PC-3 (cell line): ENCODE results near the gene ZNF396. TPM values are rescaled to one million over a fixed set of nuclear protein-coding genes. Genes with fewer than 3 reads are reported as not detected.

Source experiments
- ATAC-seq: fragments of 200-7000 bp; cut with Tn5 transposase; 2 replicates; pipeline ENCODE4 v1.9.1; 2020; ENCODE audit warnings: mild to moderate bottlenecking, moderate library complexity
- BruUV-seq: library from RNA; stranded (reverse); fragments of 400-500 nt; replicated peaks from 2 replicates; lab custom pipeline; 2021; lab: Mats Ljungman, UMichigan
- CTCF ChIA-PET: fragments of 300-600 bp; sonication (Branson Sonifier 250); formaldehyde crosslinking; loops from one replicate; lab custom pipeline; 2022; ENCODE audit warnings: antibody characterized with exemption; lab: Charles Lee
- POLR2A ChIA-PET: fragments of 300-600 bp; sonication (Branson Sonifier 250); formaldehyde crosslinking; loops from one replicate; lab custom pipeline; 2022; ENCODE audit warnings: antibody characterized with exemption; ENCODE audit not compliant: unreplicated experiment; lab: Charles Lee
- DNase-seq: peaks from one replicate; pipeline ENCODE4 v3.0.0-alpha.2; 2015
- H2AFZ ChIP-seq: fragments of 300-600 bp; sonication (generic); 2 replicates; pipeline ENCODE4 v1.6.0; 2016; ENCODE audit warnings: antibody characterized with exemption, low read length
- H3F3A ChIP-seq: fragments of 300-600 bp; sonication (generic); one replicate; pipeline ENCODE4 v1.6.0; 2017; ENCODE audit warnings: antibody characterized with exemption, low read length, control low read depth, mild to moderate bottlenecking; ENCODE audit not compliant: unreplicated experiment
- H3K27ac ChIP-seq: fragments of 300-600 bp; sonication (generic); 2 replicates; pipeline ENCODE4 v1.5.1; 2016; ENCODE audit warnings: mild to moderate bottlenecking, low read length
- H3K27me3 ChIP-seq: fragments of 300-600 bp; sonication (generic); 2 replicates; pipeline ENCODE4 v1.6.1; 2016; ENCODE audit warnings: low read length, mixed read lengths
- H3K36me3 ChIP-seq: fragments of 300-600 bp; sonication (generic); 2 replicates; pipeline ENCODE4 v1.6.1; 2016; ENCODE audit warnings: low read depth, mixed run types, low read length, mixed read lengths
- H3K4me1 ChIP-seq: fragments of 300-600 bp; sonication (generic); 2 replicates; pipeline ENCODE4 v1.5.1; 2016; ENCODE audit warnings: low read length; ENCODE audit not compliant: insufficient read depth
- H3K4me2 ChIP-seq: fragments of 300-600 bp; sonication (generic); 2 replicates; pipeline ENCODE4 v1.6.0; 2016; ENCODE audit warnings: low read length
- H3K4me3 ChIP-seq: fragments of 300-600 bp; sonication (generic); 2 replicates; pipeline ENCODE4 v1.5.1; 2016; ENCODE audit warnings: mild to moderate bottlenecking, low read length, mixed read lengths
- H3K79me2 ChIP-seq: fragments of 300-600 bp; sonication (generic); 2 replicates; pipeline ENCODE4 v1.6.1; 2017; ENCODE audit warnings: low read length, mixed read lengths
- H3K9ac ChIP-seq: fragments of 300-600 bp; sonication (generic); 2 replicates; pipeline ENCODE4 v1.6.0; 2016; ENCODE audit warnings: mild to moderate bottlenecking, low read length
- H3K9me2 ChIP-seq: fragments of 300-600 bp; sonication (generic); replicated peaks from 2 replicates; pipeline ENCODE4 v1.6.1; 2016; ENCODE audit warnings: mixed run types, low read length, mixed read lengths
- H3K9me3 ChIP-seq: fragments of 300-600 bp; sonication (generic); 2 replicates; pipeline ENCODE4 v1.6.1; 2016; ENCODE audit warnings: low read length, mixed read lengths
- H4K20me1 ChIP-seq: fragments of 300-600 bp; sonication (generic); 2 replicates; pipeline ENCODE4 v1.6.1; 2016; ENCODE audit warnings: low read length, mixed read lengths
- EZH2 ChIP-seq: fragments of 300-600 bp; sonication (generic); IDR thresholded peaks from one replicate; pipeline ENCODE4 v1.6.1; 2017; ENCODE audit warnings: antibody characterized with exemption, mild to moderate bottlenecking, low read length; ENCODE audit not compliant: unreplicated experiment
- EZH2phosphoT487 ChIP-seq: fragments of 300-600 bp; sonication (generic); IDR thresholded peaks from 2 replicates; pipeline ENCODE4 v1.6.1; 2018; ENCODE audit warnings: mild to moderate bottlenecking, antibody characterized with exemption, low read length, borderline replicate concordance
- intact Hi-C: fragments of 100-400 bp; cut with micrococcal nuclease; formaldehyde crosslinking; loops from 2 replicates; pipeline ENCODE4 v1.9.0; 2023
- total RNA-seq: library from RNA; depleted of rRNA; stranded (reverse); fragments of >200 nt; gene quantifications from 2 replicates; pipeline ENCODE4 v1.2.3, GENCODE V29; 2014
- TF ChIP-seq, protein P1 (sequence below): fragments of 300-600 bp; sonication (generic); conservative IDR thresholded peaks from 2 replicates; pipeline ENCODE4 v1.5.1; 2017; ENCODE audit warnings: antibody characterized with exemption, low read depth, mild to moderate bottlenecking, low read length

ZNF396 gene
- total RNA-seq, 1 experiment from 2014 or later = 0.95 TPM

- Histone ChIP-seq H4K20me1 (no peaks in the 10 kb centered on the region), H3K36me3 (no peaks in the 10 kb centered on the region), H2AFZ (no peak overlapping the region), H3K9me3 (no peaks in the 10 kb centered on the region), H3K79me2 (no peaks in the 10 kb centered on the region), H3K4me1 (no peaks in the 10 kb centered on the region), H3K27me3 (no peaks in the 10 kb centered on the region), H3K4me3 (no peak overlapping the region), H3F3A (no peaks in the 10 kb centered on the region), H3K9ac (no peak overlapping the region), H3K27ac (no peak overlapping the region), H3K4me2 (no peak overlapping the region), H3K9me2 (no peaks in the 10 kb centered on the region)
- ChIA-PET CTCF (interaction anchor here (0.7 to 1.0 kb wide), 3 partner anchors 32 to 369 kb away, joined by 3 to 5 read pairs (median 4); no protein-coding TSS in a partner anchor), POLR2A (no interaction called here)
- intact Hi-C loops = no loop called here
- DNase-seq (peak; percentile 66), ATAC-seq (peak; percentile 70)
- TF ChIP-seq EZH2phosphoT487 (no peak), EZH2 (no peak)
- TF ChIP-seq, protein P1, sequence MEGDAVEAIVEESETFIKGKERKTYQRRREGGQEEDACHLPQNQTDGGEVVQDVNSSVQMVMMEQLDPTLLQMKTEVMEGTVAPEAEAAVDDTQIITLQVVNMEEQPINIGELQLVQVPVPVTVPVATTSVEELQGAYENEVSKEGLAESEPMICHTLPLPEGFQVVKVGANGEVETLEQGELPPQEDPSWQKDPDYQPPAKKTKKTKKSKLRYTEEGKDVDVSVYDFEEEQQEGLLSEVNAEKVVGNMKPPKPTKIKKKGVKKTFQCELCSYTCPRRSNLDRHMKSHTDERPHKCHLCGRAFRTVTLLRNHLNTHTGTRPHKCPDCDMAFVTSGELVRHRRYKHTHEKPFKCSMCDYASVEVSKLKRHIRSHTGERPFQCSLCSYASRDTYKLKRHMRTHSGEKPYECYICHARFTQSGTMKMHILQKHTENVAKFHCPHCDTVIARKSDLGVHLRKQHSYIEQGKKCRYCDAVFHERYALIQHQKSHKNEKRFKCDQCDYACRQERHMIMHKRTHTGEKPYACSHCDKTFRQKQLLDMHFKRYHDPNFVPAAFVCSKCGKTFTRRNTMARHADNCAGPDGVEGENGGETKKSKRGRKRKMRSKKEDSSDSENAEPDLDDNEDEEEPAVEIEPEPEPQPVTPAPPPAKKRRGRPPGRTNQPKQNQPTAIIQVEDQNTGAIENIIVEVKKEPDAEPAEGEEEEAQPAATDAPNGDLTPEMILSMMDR = peak; percentile 59
- no TSS peak for BruUV-seq
Measured at GRCh38 chr18:35386600-35387100, 9.5 kb upstream of the ZNF396 start.

- Histone ChIP-seq H3K36me3 (no peaks in the 10 kb centered on the region), H4K20me1 (no peaks in the 10 kb centered on the region), H3K27me3 (no peaks in the 10 kb centered on the region), H3K9me3 (no peaks in the 10 kb centered on the region), H3K79me2 (no peaks in the 10 kb centered on the region), H3K27ac (no peak overlapping the region), H3K4me1 (no peaks in the 10 kb centered on the region), H3K9ac (no peak overlapping the region), H3F3A (no peaks in the 10 kb centered on the region), H3K4me2 (no peak overlapping the region), H3K9me2 (no peaks in the 10 kb centered on the region), H3K4me3 (no peak overlapping the region), H2AFZ (no peak overlapping the region)
- TF ChIP-seq, protein P1 = no peak
- TF ChIP-seq EZH2phosphoT487 (no peak), EZH2 (no peak)
- BruUV-seq = no TSS peak
- DNase-seq (no peak), ATAC-seq (no peak)
- ChIA-PET POLR2A (no interaction called here), CTCF (no interaction called here)
- intact Hi-C loops = no loop called here
Measured at GRCh38 chr18:35383136-35383535, 6.0 kb upstream of the ZNF396 start.

DNA sequence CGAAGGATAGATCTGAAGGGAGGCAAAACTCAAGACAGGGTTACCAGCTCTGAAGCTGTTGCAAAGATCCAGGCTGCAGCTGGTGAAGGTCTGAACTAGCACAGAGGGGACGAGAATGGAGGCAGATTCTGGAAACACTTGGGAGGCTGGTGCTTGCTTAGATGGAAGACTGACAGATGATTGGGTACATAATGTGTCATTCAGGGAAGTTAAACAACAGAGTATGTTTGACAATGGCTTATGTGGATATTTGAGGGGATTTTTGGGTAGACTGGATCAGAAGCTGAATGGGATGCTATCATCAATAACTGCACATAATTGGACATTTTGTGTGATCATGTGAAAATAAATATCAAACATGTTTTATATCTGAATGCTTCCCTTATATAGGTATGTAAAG, 2.3 kb upstream of the ZNF396 start:
- Histone ChIP-seq H2AFZ (no peak overlapping the region), H3K9me3 (no peaks in the 10 kb centered on the region), H3K27ac (no peak overlapping the region), H3K4me3 (no peak overlapping the region), H3K9me2 (no peaks in the 10 kb centered on the region), H3K9ac (no peak overlapping the region), H3K4me2 (no peak overlapping the region), H3F3A (no peaks in the 10 kb centered on the region), H4K20me1 (no peaks in the 10 kb centered on the region), H3K4me1 (no peaks in the 10 kb centered on the region), H3K79me2 (no peaks in the 10 kb centered on the region), H3K36me3 (no peaks in the 10 kb centered on the region), H3K27me3 (no peaks in the 10 kb centered on the region)
- TF ChIP-seq, protein P1 = no peak
- TF ChIP-seq EZH2phosphoT487 = no peak
- TF ChIP-seq EZH2 = no peak
- ATAC-seq = no peak
- no peak for DNase-seq
- intact Hi-C loops = no loop called here
- no TSS peak for BruUV-seq
- POLR2A ChIA-PET = no interaction called here
- CTCF ChIA-PET = no interaction called here
